Measurements from ENCODE around the gene ARHGAP4. TPM values are rescaled to one million over a fixed set of nuclear protein-coding genes. Genes with fewer than 3 reads are reported as not detected.

ARHGAP4 gene
- total and polyA plus RNA-seq, 2 of the 4 experiments (the other 2 are of a cell fraction), result 0.18 to 0.72 TPM

GRCh38 chrX:153960786-153961185 lies 34.7 kb upstream of the ARHGAP4 start:
- Histone ChIP-seq H3K18ac (ENCODE audit: low read depth, low read length) (no peak overlapping the region), H3K4me1 (ENCODE audit: control insufficient read depth, insufficient read depth, low read length) (no peaks in the 10 kb centered on the region), H2AFZ (replicated peaks; ENCODE audit: low read length, poor library complexity) (no peak overlapping the region), H4K5ac (ENCODE audit: low read depth, low read length) (no peak overlapping the region), H3K4ac (ENCODE audit: low read depth, low read length) (no peak overlapping the region), H3K79me1 (ENCODE audit: low read depth in 1 of 2, low read length in 2 of 2) (peaks cover 5 to 9% of the 10 kb centered on the region in 2 experiments), H2BK20ac (ENCODE audit: low read depth, low read length) (no peak overlapping the region), H3K23ac (ENCODE audit: low read depth, low read length) (no peak overlapping the region), H4K91ac (ENCODE audit: insufficient read depth, low read depth, low read length) (no peak overlapping the region), H4K8ac (ENCODE audit: low read depth in 2 of 2, low read length in 2 of 2) (no peak overlapping the region), H3K9me3 (ENCODE audit: control insufficient read depth, insufficient read depth, low read length) (no peaks in the 10 kb centered on the region), H2BK120ac (ENCODE audit: low read depth, low read length) (no peak overlapping the region), H2BK5ac (ENCODE audit: low read depth, low read length, poor library complexity, severe bottlenecking) (no peak overlapping the region), H2BK15ac (ENCODE audit: low read depth, low read length) (no peak overlapping the region), H2AK9ac (replicated peaks; ENCODE audit: low read depth, low read length, poor library complexity) (no peak overlapping the region), H3K4me2 (ENCODE audit: low read depth, low read length) (no peak overlapping the region), H3K27me3 (ENCODE audit: control insufficient read depth, insufficient read depth, low read length) (no peaks in the 10 kb centered on the region), H3K36me3 (ENCODE audit: control insufficient read depth, insufficient read depth, low read length) (peaks cover 74% of the 10 kb centered on the region), H3K4me3 (ENCODE audit: insufficient read depth, low read depth, low read length) (no peak overlapping the region), H2AK5ac (ENCODE audit: low read depth, low read length) (no peak overlapping the region), H4K20me1 (ENCODE audit: insufficient read depth, low read length) (peaks cover 32% of the 10 kb centered on the region), H3K9me1 (ENCODE audit: insufficient read depth, low read length) (no peaks in the 10 kb centered on the region), H3K27ac (ENCODE audit: insufficient read depth, low read length) (no peak overlapping the region), H3K9ac (ENCODE audit: low read depth, low read length) (no peak overlapping the region), H3K56ac (ENCODE audit: extremely low read depth, insufficient read depth, low read length) (no peak overlapping the region), H3K14ac (replicated peaks; ENCODE audit: low read depth, low read length) (no peak overlapping the region)
- 87% methylated on average over 11 of the region's 22 CpGs; no CpG with 5 or more reads in 1 of the 2 experiments for WGBS, 2 experiments (ENCODE audit: extremely low coverage in 2 of 2, insufficient read length in 1 of 2)
- ATAC-seq (ENCODE audit: low read depth) (no peak), DNase-seq (no peak)
- ChIA-PET POLR2A (ENCODE audit: unreplicated experiment) (no interaction called here), CTCF (no interaction called here)
- in situ Hi-C loops (cut with MboI; ENCODE audit: low sequenced_read_pairs), result loop anchor here (10.0 kb wide), 1 partner anchor 196 kb away; the partner anchor contains the start of gene PLXNB3
- dilution Hi-C loops (cut with HindIII; ENCODE audit: low sequenced_read_pairs, unreplicated experiment), result no loop called here
- intact Hi-C loops (cut with micrococcal nuclease), result no loop called here
- BruUV-seq (replicated peaks), result no TSS peak
- TF ChIP-seq NFE2L2 (IDR thresholded peaks at IDR 0.05; ENCODE audit: low read depth, low read length), result no peak
- TF ChIP-seq SMC3 (IDR thresholded peaks at IDR 0.05; ENCODE audit: low read depth, low read length), result no peak
- no peak for TF ChIP-seq ELK1 (IDR thresholded peaks at IDR 0.05; ENCODE audit: borderline replicate concordance, low read depth, low read length)
- no peak for TF ChIP-seq POLR2A (IDR thresholded peaks at IDR 0.05; ENCODE audit: low read depth, low read length)
- TF ChIP-seq RCOR1 (IDR thresholded peaks at IDR 0.05; ENCODE audit: insufficient replicate concordance, low read length), result no peak
- TF ChIP-seq MXI1 (IDR thresholded peaks at IDR 0.05; ENCODE audit: borderline replicate concordance, low read depth, low read length), result no peak
- no peak for TF ChIP-seq RAD21 (IDR thresholded peaks at IDR 0.05; ENCODE audit: low read length)
- no peak for TF ChIP-seq FOS (IDR thresholded peaks at IDR 0.05; ENCODE audit: low read depth, low read length)
- no peak for TF ChIP-seq CEBPB (IDR thresholded peaks at IDR 0.05; ENCODE audit: low read depth, low read length)
- TF ChIP-seq BHLHE40 (IDR thresholded peaks at IDR 0.05; ENCODE audit: low read depth, low read length), result no peak
- no peak for TF ChIP-seq RFX5 (IDR thresholded peaks at IDR 0.05; ENCODE audit: low read depth, low read length)
- TF ChIP-seq MAFK (IDR thresholded peaks at IDR 0.05; ENCODE audit: low read depth, low read length), result no peak
- TF ChIP-seq USF2 (IDR thresholded peaks at IDR 0.05; ENCODE audit: low read depth, low read length), result no peak
- no peak for TF ChIP-seq CHD1 (IDR thresholded peaks at IDR 0.05; ENCODE audit: low read depth, low read length)
- no peak for TF ChIP-seq CTCF (conservative IDR thresholded peaks at IDR 0.05; ENCODE audit: low read depth, low read length)
- no peak for TF ChIP-seq MAZ (IDR thresholded peaks at IDR 0.05; ENCODE audit: borderline replicate concordance, low read depth, low read length)

Measured in IMR-90 (cell line).